ENCODE measurements around the gene RAB1A. TPM values are rescaled to one million over a fixed set of nuclear protein-coding genes. Genes with fewer than 3 reads are reported as not detected.
A peak's percentile ranks its signal among the peaks of the same experiment; 100 is the strongest.

Gene RAB1A
- polyA plus RNA-seq, 1 experiment, result 292 TPM

GRCh38 chr2:65044097-65044735 lies 85.7 kb downstream of the RAB1A start:
- no peak for DNase-seq (ENCODE audit: low read depth, low spot score)
- ChIA-PET CTCF (interaction anchor here (0.6 to 6.9 kb wide), 2 partner anchors 127 to 400 kb away, joined by 5 to 85 read pairs; no protein-coding TSS in a partner anchor), POLR2A (no interaction called here)
- no peak for TF ChIP-seq CTCF (IDR thresholded peaks at IDR 0.05; ENCODE audit: low read depth, low read length)
- no peak overlapping the region for H3K27ac ChIP-seq (ENCODE audit: low read depth, low read length)
- H3K4me3 ChIP-seq (ENCODE audit: low read depth, low read length), result no peak overlapping the region
- peaks cover 7% of the 10 kb centered on the region for H3K27me3 ChIP-seq (ENCODE audit: control insufficient read depth, insufficient read depth, low read length)
- H3K9me3 ChIP-seq (ENCODE audit: control insufficient read depth, insufficient read depth, low read length), result peaks cover 16% of the 10 kb centered on the region

DNA sequence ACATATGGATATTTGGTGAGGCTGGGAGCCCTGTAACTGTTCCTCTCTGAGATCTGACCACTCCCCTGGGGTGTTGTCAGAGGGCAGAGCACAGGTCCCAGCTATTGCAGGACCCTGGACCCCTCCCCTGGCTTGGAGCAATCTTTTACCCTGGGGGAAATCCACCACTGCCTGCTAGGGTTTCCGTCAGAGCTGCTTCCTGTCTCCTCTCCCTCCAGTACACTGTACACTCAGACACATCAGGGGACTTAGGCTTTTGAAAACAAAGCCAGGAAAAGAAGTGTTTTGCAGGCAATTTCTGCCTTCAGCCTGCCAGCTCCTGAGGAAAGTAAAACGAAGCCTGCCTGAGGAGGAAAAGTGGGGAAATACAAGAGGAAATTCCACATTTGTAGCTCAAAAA lies 86.9 kb downstream of the RAB1A start:
- no peak overlapping the region for H3K27ac ChIP-seq (ENCODE audit: low read depth, low read length)
- POLR2A ChIA-PET, result interaction anchor here (0.6 kb wide), 1 partner anchor 531 kb away, joined by 6 read pairs; no protein-coding TSS in a partner anchor
- CTCF ChIA-PET, result interaction anchor here (0.9 to 6.9 kb wide), 4 partner anchors 17 to 144 kb away, joined by 3 to 85 read pairs (median 4); no protein-coding TSS in a partner anchor
- no peak overlapping the region for H3K4me3 ChIP-seq (ENCODE audit: low read depth, low read length)
- TF ChIP-seq CTCF (IDR thresholded peaks at IDR 0.05; ENCODE audit: low read depth, low read length), result no peak
- peaks cover 5% of the 10 kb centered on the region for H3K27me3 ChIP-seq (ENCODE audit: control insufficient read depth, insufficient read depth, low read length)
- no peak for DNase-seq (ENCODE audit: low read depth, low spot score)
- H3K9me3 ChIP-seq (ENCODE audit: control insufficient read depth, insufficient read depth, low read length), result peaks cover 15% of the 10 kb centered on the region

- DNase-seq (ENCODE audit: low read depth, low spot score), result peak; percentile 62
- H3K27ac ChIP-seq (ENCODE audit: low read depth, low read length), result no peak overlapping the region
Measured at GRCh38 chr2:65040400-65041261, 89.3 kb downstream of the RAB1A start.

DNA sequence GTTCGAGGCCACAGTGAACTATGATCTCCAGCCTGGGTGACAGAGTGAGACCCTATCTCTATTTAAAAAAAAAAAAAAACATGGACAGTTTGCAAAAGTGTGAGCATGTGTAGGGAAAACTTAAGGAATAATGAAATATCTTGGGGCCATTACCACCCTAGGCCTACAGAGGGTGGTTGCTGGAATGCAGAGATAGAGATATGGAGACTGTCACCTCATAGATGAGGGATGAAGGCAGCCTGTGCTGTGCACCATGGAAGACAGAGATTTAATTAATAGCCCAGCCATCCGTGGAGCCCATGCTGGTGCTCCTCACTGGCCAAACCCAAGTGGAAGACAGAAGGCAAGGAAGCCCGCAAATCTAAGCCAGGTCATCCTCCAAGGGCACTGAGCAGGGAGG lies 90.3 kb downstream of the RAB1A start:
- no peak for DNase-seq (ENCODE audit: low read depth, low spot score)
- Histone ChIP-seq H3K27me3 (ENCODE audit: control insufficient read depth, insufficient read depth, low read length) (peaks cover 5% of the 10 kb centered on the region), H3K9me3 (ENCODE audit: control insufficient read depth, insufficient read depth, low read length) (peaks cover 13% of the 10 kb centered on the region), H3K27ac (ENCODE audit: low read depth, low read length) (no peak overlapping the region), H3K4me3 (ENCODE audit: low read depth, low read length) (no peak overlapping the region)
- TF ChIP-seq CTCF (IDR thresholded peaks at IDR 0.05; ENCODE audit: low read depth, low read length), result no peak
- CTCF ChIA-PET, result interaction anchor here (0.7 to 6.9 kb wide), 4 partner anchors 9 to 123 kb away, joined by 3 to 85 read pairs (median 6); partner anchors contain the start of gene CEP68
- POLR2A ChIA-PET, result no interaction called here

More at GRCh38 chr2:65040400-65041261, 89.3 kb downstream of the RAB1A start:
- ChIA-PET POLR2A (interaction anchor here (1.0 kb wide), 1 partner anchor 53 kb away, joined by 4 read pairs; no protein-coding TSS in a partner anchor), CTCF (interaction anchor here (0.7 to 6.9 kb wide), 11 partner anchors 8 to 525 kb away, joined by 3 to 85 read pairs (median 4); partner anchors contain the start of gene CEP68)
- Histone ChIP-seq H3K4me3 (ENCODE audit: low read depth, low read length) (peak overlapping the region; percentile 27; the same call in 1 of the 2 replicates), H3K9me3 (ENCODE audit: control insufficient read depth, insufficient read depth, low read length) (peaks cover 13% of the 10 kb centered on the region), H3K27me3 (ENCODE audit: control insufficient read depth, insufficient read depth, low read length) (peaks cover 5% of the 10 kb centered on the region)
- TF ChIP-seq CTCF (IDR thresholded peaks at IDR 0.05; ENCODE audit: low read depth, low read length), result peak; percentile 95

Data from AG04450 (cell line).